ENCODE data around the gene MIA3. TPM values are rescaled to one million over a fixed set of nuclear protein-coding genes. Genes with fewer than 3 reads are reported as not detected.
A peak's percentile ranks its signal among the peaks of the same experiment; 100 is the strongest.

The MIA3 gene, protein sequence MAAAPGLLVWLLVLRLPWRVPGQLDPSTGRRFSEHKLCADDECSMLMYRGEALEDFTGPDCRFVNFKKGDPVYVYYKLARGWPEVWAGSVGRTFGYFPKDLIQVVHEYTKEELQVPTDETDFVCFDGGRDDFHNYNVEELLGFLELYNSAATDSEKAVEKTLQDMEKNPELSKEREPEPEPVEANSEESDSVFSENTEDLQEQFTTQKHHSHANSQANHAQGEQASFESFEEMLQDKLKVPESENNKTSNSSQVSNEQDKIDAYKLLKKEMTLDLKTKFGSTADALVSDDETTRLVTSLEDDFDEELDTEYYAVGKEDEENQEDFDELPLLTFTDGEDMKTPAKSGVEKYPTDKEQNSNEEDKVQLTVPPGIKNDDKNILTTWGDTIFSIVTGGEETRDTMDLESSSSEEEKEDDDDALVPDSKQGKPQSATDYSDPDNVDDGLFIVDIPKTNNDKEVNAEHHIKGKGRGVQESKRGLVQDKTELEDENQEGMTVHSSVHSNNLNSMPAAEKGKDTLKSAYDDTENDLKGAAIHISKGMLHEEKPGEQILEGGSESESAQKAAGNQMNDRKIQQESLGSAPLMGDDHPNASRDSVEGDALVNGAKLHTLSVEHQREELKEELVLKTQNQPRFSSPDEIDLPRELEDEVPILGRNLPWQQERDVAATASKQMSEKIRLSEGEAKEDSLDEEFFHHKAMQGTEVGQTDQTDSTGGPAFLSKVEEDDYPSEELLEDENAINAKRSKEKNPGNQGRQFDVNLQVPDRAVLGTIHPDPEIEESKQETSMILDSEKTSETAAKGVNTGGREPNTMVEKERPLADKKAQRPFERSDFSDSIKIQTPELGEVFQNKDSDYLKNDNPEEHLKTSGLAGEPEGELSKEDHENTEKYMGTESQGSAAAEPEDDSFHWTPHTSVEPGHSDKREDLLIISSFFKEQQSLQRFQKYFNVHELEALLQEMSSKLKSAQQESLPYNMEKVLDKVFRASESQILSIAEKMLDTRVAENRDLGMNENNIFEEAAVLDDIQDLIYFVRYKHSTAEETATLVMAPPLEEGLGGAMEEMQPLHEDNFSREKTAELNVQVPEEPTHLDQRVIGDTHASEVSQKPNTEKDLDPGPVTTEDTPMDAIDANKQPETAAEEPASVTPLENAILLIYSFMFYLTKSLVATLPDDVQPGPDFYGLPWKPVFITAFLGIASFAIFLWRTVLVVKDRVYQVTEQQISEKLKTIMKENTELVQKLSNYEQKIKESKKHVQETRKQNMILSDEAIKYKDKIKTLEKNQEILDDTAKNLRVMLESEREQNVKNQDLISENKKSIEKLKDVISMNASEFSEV (N-terminal part only)
- 35.0 and 43.3 TPM in 2 replicates for total RNA-seq (2012; rRNA removed)
- polyA plus RNA-seq (2012; rRNA removed): 45.4 and 54.2 TPM in 2 replicates
- polyA plus RNA-seq (2012; cell fraction: cytosol; rRNA removed): 42.5 and 46.9 TPM in 2 replicates
- polyA plus RNA-seq (2012; cell fraction: nucleus; rRNA removed; ENCODE audit: low replicate concordance): 169 and 205 TPM in 2 replicates
- percentile 74 among the genes with signal in this experiment for Bru-seq, nascent RNA
- percentile 82 among the genes with signal in this experiment for BruChase-seq, experiment 1, labeled RNA remaining after a 6-hour chase
- BruChase-seq, experiment 2, labeled RNA remaining after a 2-hour chase: percentile 82 among the genes with signal in this experiment
- long read RNA-seq, full-length matches to known transcripts: 21 of 45 reads
- long read RNA-seq, partial matches to known transcripts: 17 of 45 reads
- long read RNA-seq, other reads (novel, unspliced or antisense): 7 of 45 reads

DNA sequence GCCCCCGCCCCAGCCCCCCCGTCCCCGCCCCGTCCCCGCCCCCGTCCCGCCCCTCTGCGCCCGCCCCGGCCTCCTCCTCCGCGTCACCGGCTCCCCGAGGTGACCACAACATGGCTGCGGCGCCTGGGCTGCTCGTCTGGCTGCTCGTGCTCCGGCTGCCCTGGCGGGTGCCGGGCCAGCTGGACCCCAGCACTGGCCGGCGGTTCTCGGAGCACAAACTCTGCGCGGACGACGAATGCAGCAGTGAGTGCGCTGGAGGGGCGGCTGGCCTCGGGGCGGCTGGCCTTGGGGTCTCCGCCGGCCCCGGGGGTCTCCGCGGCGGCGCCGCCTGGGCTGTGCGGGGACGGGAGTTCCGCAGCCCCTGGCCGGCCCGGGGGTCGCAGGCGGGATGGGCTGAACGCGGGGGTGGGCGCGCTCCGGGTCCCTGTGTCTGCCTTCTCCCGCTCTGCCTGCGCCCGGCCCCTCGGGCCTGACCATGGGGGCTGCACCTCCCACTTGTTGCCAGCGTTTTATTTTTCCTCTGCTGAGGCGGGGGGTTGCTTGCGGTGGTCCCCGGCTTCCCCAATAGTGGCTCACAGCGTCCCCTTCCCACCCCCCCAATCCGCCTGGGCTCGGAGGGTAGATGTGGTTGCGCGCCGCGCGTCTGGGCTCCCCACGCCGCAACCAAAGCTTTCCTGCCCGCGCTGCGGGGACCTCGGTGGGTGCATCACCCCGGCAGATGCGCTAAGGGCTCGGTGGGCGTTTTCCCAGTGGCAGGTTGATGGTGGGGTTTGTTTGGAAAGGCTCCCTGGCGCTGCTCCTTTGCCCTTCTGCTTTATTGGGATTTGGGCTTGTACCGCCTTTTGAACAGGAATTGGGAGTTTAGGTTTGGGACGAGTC, at the start of gene MIA3:
TSS of gene MIA3 (plus strand) at position 97 of the 879 bp plus-strand sequence. CDS start at position 111, 14 bp downstream.
- Histone ChIP-seq H3K18ac (ENCODE audit: low read depth, low read length) (peak within 1 kb of the TSS; percentile 1; the same call in 1 of the 2 replicates), H3K56ac (ENCODE audit: extremely low read depth, insufficient read depth, low read length) (no peak within 1 kb of the TSS), H2BK20ac (ENCODE audit: low read depth, low read length) (no peak within 1 kb of the TSS), H2AFZ (replicated peaks; ENCODE audit: low read length, poor library complexity) (peak within 1 kb of the TSS; percentile 94), H3K4ac (ENCODE audit: low read depth, low read length) (peak within 1 kb of the TSS; percentile 89), H2AK9ac (replicated peaks; ENCODE audit: low read depth, low read length, poor library complexity) (peak within 1 kb of the TSS; percentile 91), H3K4me1 (ENCODE audit: control insufficient read depth, insufficient read depth, low read length) (peaks cover 7% of the 10 kb centered on the region), H3K27ac (ENCODE audit: insufficient read depth, low read length) (peak within 1 kb of the TSS; percentile 65), H3K14ac (replicated peaks; ENCODE audit: low read depth, low read length) (peak within 1 kb of the TSS; percentile 70), H2BK15ac (ENCODE audit: low read depth, low read length) (no peak within 1 kb of the TSS), H3K4me2 (ENCODE audit: low read depth, low read length) (peak within 1 kb of the TSS; percentile 84), H3K4me3 (ENCODE audit: insufficient read depth, low read depth, low read length) (peak within 1 kb of the TSS; percentile 90), H3K27me3 (ENCODE audit: control insufficient read depth, insufficient read depth, low read length) (no peaks in the 10 kb centered on the region), H4K20me1 (ENCODE audit: insufficient read depth, low read length) (peaks cover 5% of the 10 kb centered on the region; the same call in 1 of the 2 replicates), H4K8ac (ENCODE audit: low read depth in 2 of 2, low read length in 2 of 2) (peak within 1 kb of the TSS; percentile 19 to 66), H2BK5ac (ENCODE audit: low read depth, low read length, poor library complexity, severe bottlenecking) (peak within 1 kb of the TSS; percentile 44), H3K9me3 (ENCODE audit: control insufficient read depth, insufficient read depth, low read length) (no peaks in the 10 kb centered on the region), H2AK5ac (ENCODE audit: low read depth, low read length) (peak within 1 kb of the TSS; percentile 13; the same call in 1 of the 2 replicates), H3K9ac (ENCODE audit: low read depth, low read length) (peak within 1 kb of the TSS; percentile 62), H2BK120ac (ENCODE audit: low read depth, low read length) (peak within 1 kb of the TSS; percentile 42; the same call in 1 of the 2 replicates), H3K23ac (ENCODE audit: low read depth, low read length) (peak within 1 kb of the TSS; percentile 92), H3K79me1 (ENCODE audit: low read depth in 1 of 2, low read length in 2 of 2) (peaks cover 9 to 28% of the 10 kb centered on the region in 2 experiments; a peak in 3 of 4 replicates), H3K9me1 (ENCODE audit: insufficient read depth, low read length) (peaks cover 6% of the 10 kb centered on the region), H3K36me3 (ENCODE audit: control insufficient read depth, insufficient read depth, low read length) (peaks cover 2% of the 10 kb centered on the region), H4K5ac (ENCODE audit: low read depth, low read length) (peak within 1 kb of the TSS; percentile 68), H4K91ac (ENCODE audit: insufficient read depth, low read depth, low read length) (peak within 1 kb of the TSS; percentile 30)
- BruUV-seq (replicated peaks): no TSS peak
- TF ChIP-seq RCOR1 (IDR thresholded peaks at IDR 0.05; ENCODE audit: insufficient replicate concordance, low read length) (no peak), MXI1 (IDR thresholded peaks at IDR 0.05; ENCODE audit: borderline replicate concordance, low read depth, low read length) (peak; percentile 64; the same call in 1 of the 2 replicates), BHLHE40 (IDR thresholded peaks at IDR 0.05; ENCODE audit: low read depth, low read length) (peak; percentile 51; the same call in 1 of the 2 replicates), POLR2A (IDR thresholded peaks at IDR 0.05; ENCODE audit: low read depth, low read length) (peak; percentile 55; the same call in 1 of the 2 replicates), SMC3 (IDR thresholded peaks at IDR 0.05; ENCODE audit: low read depth, low read length) (no peak)
- in situ Hi-C loops (cut with MboI; ENCODE audit: low sequenced_read_pairs): no loop called here
- ATAC-seq (ENCODE audit: low read depth) (peak; percentile 73), DNase-seq (peak; percentile 10)
- ChIA-PET POLR2A (ENCODE audit: unreplicated experiment) (no interaction called here), CTCF (no interaction called here)
- intact Hi-C loops (cut with micrococcal nuclease): loop anchor here (2.0 kb wide), 1 partner anchor 71 kb away; no protein-coding TSS in a partner anchor
- 1% methylated on average over 31 of the region's 81 CpGs; no CpG with 5 or more reads in 1 of the 2 experiments for WGBS, 2 experiments (ENCODE audit: extremely low coverage in 2 of 2, insufficient read length in 1 of 2)
- dilution Hi-C loops (cut with HindIII; ENCODE audit: low sequenced_read_pairs, unreplicated experiment): no loop called here
